ENCODE data around the gene KLHL17. TPM values are rescaled to one million over a fixed set of nuclear protein-coding genes. Genes with fewer than 3 reads are reported as not detected.
A peak's percentile ranks its signal among the peaks of the same experiment; 100 is the strongest.

KLHL17 gene
- total and polyA plus RNA-seq, 10 of the 15 experiments (the other 5 are each of a cell fraction or from before 2014, with no cell fraction given), result 0.03 to 30.6 (median 5.3) TPM

DNA sequence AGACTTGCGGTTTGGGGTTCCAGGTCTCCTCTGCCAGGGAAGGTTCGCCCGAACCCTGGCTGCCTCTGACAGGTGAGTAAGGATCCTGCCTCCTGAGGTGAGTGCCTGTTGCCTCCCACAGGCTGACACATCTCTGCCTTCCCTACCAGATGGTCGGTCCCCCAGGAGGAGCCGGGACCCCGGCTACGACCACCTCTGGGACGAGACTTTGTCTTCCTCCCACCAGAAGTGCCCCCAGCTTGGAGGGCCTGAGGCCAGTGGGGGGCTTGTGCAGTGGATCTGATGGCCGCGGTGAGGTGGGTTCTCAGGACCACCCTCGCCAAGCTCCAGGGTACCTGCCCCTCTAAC is 13.9 kb downstream of the KLHL17 start (continued):
- TF ChIP-seq NR2C1 (IDR thresholded peaks at IDR 0.05), result no peak
- TF ChIP-seq MTA3 (IDR thresholded peaks at IDR 0.05; ENCODE audit: borderline replicate concordance, low read length), result no peak
- no peak for TF ChIP-seq SRF (IDR thresholded peaks at IDR 0.05; ENCODE audit: low read depth in 2 of 2, low read length in 2 of 2)
- TF ChIP-seq SIN3A (IDR thresholded peaks at IDR 0.05; ENCODE audit: low read depth, low read length), result no peak
- TF ChIP-seq, protein P1, sequence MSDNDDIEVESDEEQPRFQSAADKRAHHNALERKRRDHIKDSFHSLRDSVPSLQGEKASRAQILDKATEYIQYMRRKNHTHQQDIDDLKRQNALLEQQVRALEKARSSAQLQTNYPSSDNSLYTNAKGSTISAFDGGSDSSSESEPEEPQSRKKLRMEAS (IDR thresholded peaks at IDR 0.05; ENCODE audit: low read depth, low read length), result no peak

DNA sequence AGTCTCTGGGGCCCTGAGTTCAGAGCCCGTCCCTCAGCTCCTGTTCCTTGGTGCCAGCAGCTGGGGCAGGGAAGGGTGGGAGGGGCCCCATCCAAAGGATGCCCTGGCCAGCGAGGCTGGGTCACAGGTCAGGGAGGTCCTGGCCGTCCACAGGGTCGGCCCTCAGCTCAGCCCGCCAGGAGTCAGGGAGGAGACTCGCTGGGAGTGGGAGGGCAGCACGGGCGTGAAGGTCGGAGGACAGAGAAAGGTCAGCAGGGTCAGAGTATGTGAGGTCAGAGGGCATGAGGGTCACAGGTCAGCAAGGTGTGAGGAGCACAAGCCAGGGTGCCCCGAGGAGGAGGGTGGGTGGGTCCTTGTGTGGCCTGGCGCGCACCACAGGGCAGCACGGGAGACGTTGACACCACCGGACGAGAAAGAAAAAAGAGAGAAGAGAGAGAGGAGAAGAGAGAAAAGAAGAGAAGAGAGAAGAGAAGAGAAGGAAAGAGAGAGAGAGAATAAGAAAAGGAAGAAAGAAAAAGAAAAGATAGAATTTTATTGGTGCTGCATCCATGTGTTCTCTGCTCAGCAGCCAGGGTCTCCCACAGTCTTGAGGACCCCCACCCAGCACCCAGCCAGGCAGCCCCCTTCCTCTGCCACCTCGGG is 14.4 kb downstream of the KLHL17 start:
- no peak overlapping the region for H3K9ac ChIP-seq (ENCODE audit: control insufficient read depth, insufficient read depth, low read length)
- DNase-seq (ENCODE audit: low read depth, low spot score) (no peak), ATAC-seq (no peak), FAIRE-seq (no peak)
- peak; percentile 73 for TF ChIP-seq NR2C1 (IDR thresholded peaks at IDR 0.05)
- TF ChIP-seq NR2F1 (conservative IDR thresholded peaks at IDR 0.05), result peak; percentile 71
- TF ChIP-seq PAX8 (IDR thresholded peaks at IDR 0.05), result no peak
- H3K4me2 ChIP-seq (ENCODE audit: control insufficient read depth, insufficient read depth), result no peak overlapping the region
- H3K27me3 ChIP-seq (replicated peaks in 1 of 2; ENCODE audit: control insufficient read depth in 2 of 2, insufficient read depth in 2 of 2, low read length in 1 of 2), result no peaks in the 10 kb centered on the region
- in situ Hi-C loops (cut with MboI) (no loop called here), intact Hi-C loops (cut with micrococcal nuclease; ENCODE audit: unreplicated experiment) (no loop called here)
- H3K36me3 ChIP-seq (ENCODE audit: control insufficient read depth in 2 of 2, insufficient read depth in 2 of 2, low read length in 1 of 2), result no peaks in the 10 kb centered on the region
- CTCF ChIA-PET, result interaction anchor here (1.4 kb wide), 1 partner anchor 69 kb away, joined by 5 read pairs; no protein-coding TSS in a partner anchor
- BruUV-seq (replicated peaks), result no TSS peak
- no peak overlapping the region for H3K27ac ChIP-seq (ENCODE audit: control insufficient read depth, insufficient read depth)
- no peaks in the 10 kb centered on the region; the same call in 2 of the 3 replicates for H3K9me3 ChIP-seq (replicated peaks; ENCODE audit: control insufficient read depth, insufficient read depth, low read length)
- RAD21 ChIA-PET (ENCODE audit: unreplicated experiment), result no interaction called here
- H4K20me1 ChIP-seq (ENCODE audit: control insufficient read depth, insufficient read depth), result no peaks in the 10 kb centered on the region
- no peaks in the 10 kb centered on the region for H3K4me1 ChIP-seq (ENCODE audit: control insufficient read depth, insufficient read depth, low read length)
- H3K79me2 ChIP-seq (ENCODE audit: control insufficient read depth, insufficient read depth, low read length), result no peaks in the 10 kb centered on the region
- POLR2A ChIA-PET, result no interaction called here
- 41% methylated on average over 17 of the region's 17 CpGs for WGBS (ENCODE audit: insufficient coverage, insufficient replicate concordance, low lambda C conversion rate, missing lambda C conversion rate)
- no peak overlapping the region for H2AFZ ChIP-seq (ENCODE audit: control insufficient read depth, low read depth, low read length)
- SMC1A ChIA-PET (ENCODE audit: uncharacterized antibody, unreplicated experiment), result no interaction called here
- no peak overlapping the region for H3K4me3 ChIP-seq
